H4 (cell line): Measurements from ENCODE around the gene LPIN3. TPM values are rescaled to one million over a fixed set of nuclear protein-coding genes. Genes with fewer than 3 reads are reported as not detected.

ENCODE experiments used
- DNase-seq: peaks from one replicate; pipeline ENCODE4 v3.0.0-alpha.2; 2015; ENCODE audit warnings: low spot score
- total RNA-seq: library from RNA; depleted of rRNA; stranded (reverse); fragments of >200 nt; shearing (Covaris generic); gene quantifications from 2 replicates; pipeline ENCODE4 v1.2.3, GENCODE V29; 2014; rRNA removed

The LPIN3 gene
- total RNA-seq, 1 experiment from 2014 or later = 0.79 TPM

- no peak for DNase-seq
Measured at GRCh38 chr20:41392871-41393704, 52.5 kb downstream of the LPIN3 start.

- DNase-seq = no peak
Measured at GRCh38 chr20:41393705-41394066, 53.1 kb downstream of the LPIN3 start.

- no peak for DNase-seq
Measured at GRCh38 chr20:41394081-41394480, 53.5 kb downstream of the LPIN3 start.

GRCh38 chr20:41394931-41395666 is 54.5 kb downstream of the LPIN3 start:
- DNase-seq = no peak

GRCh38 chr20:41395667-41396664 is 55.3 kb downstream of the LPIN3 start:
- DNase-seq = no peak

GRCh38 chr20:41398408-41398807 is 57.8 kb downstream of the LPIN3 start:
- DNase-seq = no peak

GRCh38 chr20:41403604-41404003 is 63.0 kb downstream of the LPIN3 start:
- no peak for DNase-seq

GRCh38 chr20:41405436-41405835 is 64.8 kb downstream of the LPIN3 start:
- no peak for DNase-seq

- DNase-seq = no peak
Measured at GRCh38 chr20:41406353-41406752, 65.7 kb downstream of the LPIN3 start.

- no peak for DNase-seq
Measured at GRCh38 chr20:41406896-41407444, 66.3 kb downstream of the LPIN3 start.

- no peak for DNase-seq
Measured at GRCh38 chr20:41407607-41408006, 67.0 kb downstream of the LPIN3 start.

- DNase-seq = no peak
Measured at GRCh38 chr20:41408156-41408794, 67.7 kb downstream of the LPIN3 start.

GRCh38 chr20:41408986-41409385 is 68.4 kb downstream of the LPIN3 start:
- DNase-seq = peak; percentile 69

Other genes starting within 250 kb of the LPIN3 start
- gene PLCG1, start 203.3 kb upstream of the LPIN3 start, total RNA-seq = 19.6 and 29.3 TPM in 2 replicates
- 5.6 and 7.6 TPM in 2 replicates for gene ZHX3, start 23.1 kb upstream of the LPIN3 start, total RNA-seq
- not detected in 2 replicates for gene EMILIN3, start 26.0 kb downstream of the LPIN3 start, total RNA-seq